Subcutaneous abdominal adipose tissue (tissue), 5 donors: ENCODE results near the gene FBXO21.
"Not testable (repeated sequence)": the region's sequence is repeated elsewhere in the genome, so short reads cannot be mapped to it uniquely, and the experiment has no call there.

Experiments used
- H3K27ac ChIP-seq: one replicate; pipeline ENCODE4 v1.7.0; 2013; ENCODE audit warnings: low read depth, mild to moderate bottlenecking, inconsistent platforms, low read length, moderate library complexity
- H3K27me3 ChIP-seq, 5 donors: one replicate each; pipeline ENCODE4 v1.7.0; 2013; ENCODE audit warnings: low read length in 5 of 5, inconsistent platforms in 1 of 5; ENCODE audit not compliant: control insufficient read depth in 5 of 5, insufficient read depth in 4 of 5
- H3K36me3 ChIP-seq, 5 donors: one replicate each; pipeline ENCODE4 v1.7.0; 2013; ENCODE audit warnings: low read length in 5 of 5; ENCODE audit not compliant: control insufficient read depth in 5 of 5, insufficient read depth in 5 of 5
- H3K4me1 ChIP-seq, 5 donors: one replicate each; pipeline ENCODE4 v1.7.0; 2013; ENCODE audit warnings: low read length in 5 of 5, mild to moderate bottlenecking in 3 of 5, moderate library complexity in 1 of 5; ENCODE audit not compliant: control insufficient read depth in 5 of 5, insufficient read depth in 5 of 5
- H3K4me3 ChIP-seq, 5 donors: one replicate each; pipeline ENCODE4 v1.7.0; 2013; ENCODE audit warnings: low read length in 5 of 5, low read depth in 1 of 5
- H3K9ac ChIP-seq, 5 donors: one replicate each; pipeline ENCODE4 v1.7.0; 2013; ENCODE audit warnings: low read length in 5 of 5, mild to moderate bottlenecking in 4 of 5, moderate library complexity in 3 of 5
- H3K9me3 ChIP-seq, 5 donors: one replicate each; pipeline ENCODE4 v1.7.0; 2013; ENCODE audit warnings: low read length in 5 of 5; ENCODE audit not compliant: control insufficient read depth in 5 of 5
- donor health status: healthy.
- donor health status: healthy.
- donor health status: healthy.
- donor health status: healthy.
- donor health status: healthy.

The FBXO21 gene

GRCh38 chr12:117188961-117189724 is 1.1 kb downstream of the FBXO21 start:
- Histone ChIP-seq H3K4me3 (peak overlapping the region; percentile 78 to 99 (median 95)), H3K4me1 (peaks cover 5 to 20% (median 16%) of the 10 kb centered on the region in 5 donors), H3K36me3 (peaks cover 8 to 19% (median 14%) of the 10 kb centered on the region in 5 donors), H3K27me3 (no peaks in the 10 kb centered on the region), H3K9ac (peak overlapping the region; percentile 26 to 73 (median 49)), H3K27ac (peak overlapping the region; percentile 37), H3K9me3 (peaks cover 0 to 5% (median 0%) of the 10 kb centered on the region in 5 donors)

DNA sequence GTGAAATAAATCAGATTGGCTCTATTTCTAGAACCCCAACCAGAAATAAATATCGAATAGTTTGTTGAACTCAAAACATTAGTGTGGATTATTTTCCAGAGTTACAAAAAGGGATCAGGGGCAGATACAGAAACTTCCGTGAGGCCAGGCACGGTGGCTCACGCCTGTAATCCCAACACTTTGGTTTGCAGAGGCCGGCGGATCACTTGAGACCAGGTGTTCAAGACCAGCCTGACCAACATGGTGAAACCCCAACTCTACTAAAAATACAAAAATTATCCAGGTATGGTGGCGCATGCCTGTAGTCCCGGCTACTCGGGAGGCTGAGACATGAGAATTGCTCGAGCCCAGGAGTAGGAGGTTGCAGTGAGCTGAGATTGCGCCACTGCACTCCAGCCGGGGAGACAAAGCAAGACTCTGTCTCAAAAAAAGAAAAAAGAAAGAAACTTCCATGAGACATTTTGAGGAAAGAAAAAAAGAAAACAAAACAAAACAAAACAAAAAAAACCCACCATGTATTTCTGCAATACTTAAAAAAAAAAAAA is 2.1 kb downstream of the FBXO21 start:
- Histone ChIP-seq H3K4me1 (peaks cover 5 to 20% (median 16%) of the 10 kb centered on the region in 5 donors), H3K9ac (no peak overlapping the region), H3K4me3 (no peak overlapping the region), H3K9me3 (no peaks in the 10 kb centered on the region), H3K27ac (no peak overlapping the region), H3K36me3 (peaks cover 11 to 20% (median 17%) of the 10 kb centered on the region in 5 donors), H3K27me3 (no peaks in the 10 kb centered on the region)

DNA sequence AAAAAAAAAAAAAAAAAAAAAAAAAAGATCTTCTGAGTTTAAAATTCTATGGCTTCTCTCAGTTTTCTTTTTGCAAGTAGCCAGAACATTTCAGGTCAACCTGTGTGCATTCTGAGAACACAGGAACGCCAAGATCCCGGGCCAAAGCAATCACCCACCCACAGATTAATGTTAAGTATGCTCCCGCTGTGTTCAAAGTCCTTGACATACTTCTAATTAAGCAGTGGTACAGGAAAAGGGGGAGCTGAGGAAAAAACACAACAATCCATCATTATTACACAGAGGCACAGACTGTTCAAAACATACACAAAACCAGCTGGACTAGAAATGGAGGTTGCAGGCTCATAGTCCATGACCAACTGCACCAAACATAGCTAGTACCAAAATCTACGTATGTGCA is 2.8 kb downstream of the FBXO21 start:
- H3K4me1 ChIP-seq: peaks cover 5 to 19% (median 16%) of the 10 kb centered on the region in 5 donors
- no peaks in the 10 kb centered on the region for H3K9me3 ChIP-seq
- no peak overlapping the region for H3K27ac ChIP-seq
- no peaks in the 10 kb centered on the region for H3K27me3 ChIP-seq
- no peak overlapping the region for H3K4me3 ChIP-seq
- no peak overlapping the region for H3K9ac ChIP-seq
- peaks cover 14 to 20% (median 17%) of the 10 kb centered on the region in 5 donors for H3K36me3 ChIP-seq

DNA sequence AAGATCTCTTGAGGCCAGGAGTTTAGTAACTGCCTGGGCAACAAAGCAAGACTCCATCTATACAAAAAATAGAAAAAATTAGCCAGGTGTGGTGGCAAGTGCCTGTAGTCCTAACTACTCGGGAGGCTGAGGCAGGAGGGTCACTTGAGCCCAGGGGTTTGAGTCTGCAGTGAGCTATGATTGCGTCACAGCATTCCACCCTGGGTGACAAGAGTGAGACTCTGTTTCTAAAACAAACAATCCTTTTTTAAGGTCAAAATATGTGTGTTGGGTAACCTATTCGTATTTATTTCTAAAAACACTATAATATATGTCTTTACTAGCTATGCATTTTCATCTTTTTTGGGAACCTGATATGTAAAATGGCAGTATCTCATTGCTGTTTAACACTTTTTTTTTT is 7.4 kb downstream of the FBXO21 start:
- H3K27ac ChIP-seq: no peak overlapping the region
- H3K4me3 ChIP-seq: no peak overlapping the region
- H3K27me3 ChIP-seq: no peaks in the 10 kb centered on the region
- H3K9me3 ChIP-seq: peaks cover 0 to 4% (median 0%) of the 10 kb centered on the region in 5 donors
- peaks cover 19 to 44% (median 27%) of the 10 kb centered on the region in 5 donors for H3K36me3 ChIP-seq
- no peaks in the 10 kb centered on the region for H3K4me1 ChIP-seq
- H3K9ac ChIP-seq: no peak overlapping the region

DNA sequence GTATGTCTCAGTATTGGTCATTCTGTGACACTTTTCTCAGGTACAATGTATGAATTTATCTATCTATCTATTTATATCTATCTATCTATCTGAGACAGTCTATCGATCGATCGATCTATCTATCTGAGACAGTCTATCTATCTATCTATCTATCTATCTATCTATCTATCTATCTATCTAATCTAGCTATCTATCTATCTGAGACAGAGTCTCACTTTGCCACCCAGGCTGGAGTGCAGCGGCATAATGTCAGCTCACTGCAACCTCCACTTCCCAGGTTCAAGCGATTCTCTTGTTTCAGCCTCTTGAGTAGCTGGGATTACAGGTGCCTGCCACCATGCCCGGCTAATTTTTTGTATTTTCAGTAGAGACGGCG is 8.8 kb downstream of the FBXO21 start:
- H3K9ac ChIP-seq, H3K27ac ChIP-seq, H3K27me3 ChIP-seq, H3K4me3 ChIP-seq, H3K9me3 ChIP-seq, H3K4me1 ChIP-seq: not testable (repeated sequence)
- peaks cover 25 to 49% (median 32%) of the 10 kb centered on the region in 5 donors for H3K36me3 ChIP-seq

GRCh38 chr12:117180758-117181467 is 9.4 kb downstream of the FBXO21 start:
- Histone ChIP-seq H3K9me3 (peaks cover 0 to 4% (median 0%) of the 10 kb centered on the region in 5 donors), H3K27me3 (no peaks in the 10 kb centered on the region), H3K4me1 (no peaks in the 10 kb centered on the region), H3K36me3 (peaks cover 28 to 49% (median 37%) of the 10 kb centered on the region in 5 donors), H3K4me3 (no peak overlapping the region), H3K27ac (no peak overlapping the region), H3K9ac (no peak overlapping the region)

DNA sequence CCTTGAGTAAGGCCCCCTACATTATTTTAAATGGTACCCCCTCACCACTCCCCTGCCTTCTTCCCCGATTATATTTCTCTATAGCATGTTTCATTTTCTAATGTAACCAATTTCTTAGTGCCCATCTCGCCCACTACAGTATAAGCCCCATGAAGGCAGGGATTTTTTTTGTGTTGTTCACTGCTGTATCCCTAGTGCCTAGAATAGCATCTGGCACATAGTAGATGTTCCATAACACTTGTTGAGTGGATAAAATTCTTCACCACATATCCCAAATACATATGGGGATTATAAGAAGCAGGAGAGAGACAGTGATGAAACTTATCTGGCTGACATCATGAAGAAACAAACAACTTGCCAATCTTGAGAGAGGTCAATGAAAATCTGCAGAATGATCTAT is 11.5 kb downstream of the FBXO21 start:
- H3K27ac ChIP-seq: no peak overlapping the region
- peaks cover 0 to 4% (median 0%) of the 10 kb centered on the region in 5 donors for H3K9me3 ChIP-seq
- H3K27me3 ChIP-seq: no peaks in the 10 kb centered on the region
- H3K9ac ChIP-seq: no peak overlapping the region
- peaks cover 33 to 60% (median 45%) of the 10 kb centered on the region in 5 donors for H3K36me3 ChIP-seq
- no peaks in the 10 kb centered on the region for H3K4me1 ChIP-seq
- no peak overlapping the region for H3K4me3 ChIP-seq

DNA sequence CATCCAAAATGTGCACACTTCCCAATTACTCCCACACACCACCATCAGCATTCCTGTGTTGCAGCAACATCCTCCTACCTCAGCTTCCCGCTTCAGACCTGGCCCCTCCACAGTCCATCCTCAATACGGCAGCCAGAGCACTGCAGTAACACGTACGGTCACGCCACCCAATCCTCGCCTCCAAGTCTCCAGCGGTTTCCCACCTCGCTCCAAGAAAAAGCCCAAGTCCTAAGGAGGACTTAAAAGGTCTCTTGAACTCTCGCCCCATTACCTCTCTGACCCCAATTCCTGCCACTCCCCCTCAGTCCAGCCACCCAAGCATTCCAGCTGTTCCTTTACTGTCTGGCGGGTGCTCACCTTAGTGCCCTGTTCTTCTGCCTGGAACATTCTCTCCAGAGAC is 12.0 kb downstream of the FBXO21 start:
- peaks cover 34 to 65% (median 45%) of the 10 kb centered on the region in 5 donors for H3K36me3 ChIP-seq
- H3K27ac ChIP-seq: no peak overlapping the region
- H3K27me3 ChIP-seq: no peaks in the 10 kb centered on the region
- H3K9me3 ChIP-seq: peaks cover 0 to 4% (median 0%) of the 10 kb centered on the region in 5 donors
- H3K4me1 ChIP-seq: no peaks in the 10 kb centered on the region
- H3K9ac ChIP-seq: no peak overlapping the region
- H3K4me3 ChIP-seq: no peak overlapping the region

DNA sequence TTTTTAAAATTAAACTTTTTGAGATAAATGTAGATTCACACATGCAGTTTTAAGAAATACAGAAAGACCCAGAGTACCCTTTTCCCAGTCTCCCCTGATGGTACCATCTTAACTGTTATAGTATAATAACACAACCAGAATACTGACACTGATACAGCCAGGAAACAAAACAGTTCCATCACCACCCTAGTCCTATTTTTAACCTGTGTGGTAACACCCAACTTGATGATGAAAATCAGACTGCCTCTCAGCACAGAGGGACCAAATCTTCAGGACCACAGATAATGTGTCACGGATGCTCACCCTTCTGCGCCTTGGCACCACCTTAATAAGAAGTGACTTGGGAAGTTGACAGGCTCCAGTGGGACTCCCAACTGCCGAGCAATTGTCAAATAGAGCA is 18.1 kb downstream of the FBXO21 start:
- Histone ChIP-seq H3K27ac (no peak overlapping the region), H3K4me1 (no peaks in the 10 kb centered on the region)

More for the DNA sequence above, 18.1 kb downstream of the FBXO21 start:
- Histone ChIP-seq H3K9ac (no peak overlapping the region), H3K4me3 (no peak overlapping the region), H3K9me3 (no peaks in the 10 kb centered on the region), H3K27me3 (no peaks in the 10 kb centered on the region), H3K36me3 (peaks cover 39 to 94% (median 71%) of the 10 kb centered on the region in 5 donors)
